Stimulated activated CD4-positive, alpha-beta T cell treated with anti-CD3 and anti-CD28 coated beads, Interleukin-15, amount 100 ng/mL, for 1 hour (primary cell): ENCODE results near the gene WDR11.
"Not testable (repeated sequence)": the region's sequence is repeated elsewhere in the genome, so short reads cannot be mapped to it uniquely, and the experiment has no call there.

Source experiments
- DNase-seq, 2 donors: peaks; one replicate each; pipeline ENCODE4 v3.0.0-alpha.2; 2020; ENCODE audit warnings: low read depth in 1 of 2, low spot score in 1 of 2

WDR11 gene

GRCh38 chr10:120838941-120839340, 12.2 kb upstream of the WDR11 start:
- no peak for DNase-seq

GRCh38 chr10:120841522-120842189, 9.5 kb upstream of the WDR11 start:
- DNase-seq: no peak

GRCh38 chr10:120854388-120854787, 3.2 kb downstream of the WDR11 start:
- DNase-seq: no peak

GRCh38 chr10:120861178-120861855, 10.2 kb downstream of the WDR11 start:
- no peak for DNase-seq

GRCh38 chr10:120873741-120874140, 22.6 kb downstream of the WDR11 start:
- no peak for DNase-seq

- no peak for DNase-seq
These were observed 31.9 kb downstream of the WDR11 start for GRCh38 chr10:120883071-120883470.

GRCh38 chr10:120887482-120887881, 36.3 kb downstream of the WDR11 start:
- DNase-seq: no peak

- no peak for DNase-seq
These were observed 40.2 kb downstream of the WDR11 start for GRCh38 chr10:120891365-120891764.

- DNase-seq: no peak
These were observed 43.4 kb downstream of the WDR11 start for GRCh38 chr10:120894556-120894955.

- no peak for DNase-seq
These were observed 46.2 kb downstream of the WDR11 start for GRCh38 chr10:120897343-120897742.

- no peak for DNase-seq
These were observed 54.1 kb downstream of the WDR11 start for GRCh38 chr10:120905268-120905667.

GRCh38 chr10:120917521-120918250, 66.5 kb downstream of the WDR11 start:
- DNase-seq: no peak

GRCh38 chr10:120923886-120924285, 72.7 kb downstream of the WDR11 start:
- DNase-seq: not testable (repeated sequence)

GRCh38 chr10:120926611-120927010, 75.4 kb downstream of the WDR11 start:
- no peak for DNase-seq

- DNase-seq: no peak
These were observed 76.2 kb downstream of the WDR11 start for GRCh38 chr10:120927352-120927751.

GRCh38 chr10:120929166-120929565, 78.0 kb downstream of the WDR11 start:
- no peak for DNase-seq

GRCh38 chr10:120931423-120931822, 80.3 kb downstream of the WDR11 start:
- no peak for DNase-seq

GRCh38 chr10:120931999-120932398, 80.8 kb downstream of the WDR11 start:
- DNase-seq: no peak

- DNase-seq: no peak
These were observed 87.7 kb downstream of the WDR11 start for GRCh38 chr10:120938822-120939221.

- no peak for DNase-seq
These were observed 89.2 kb downstream of the WDR11 start for GRCh38 chr10:120940299-120940900.

GRCh38 chr10:120941501-120941900, 90.3 kb downstream of the WDR11 start:
- no peak for DNase-seq
